GM23338 (cell line): ENCODE measurements around the gene ANKRD37. TPM values are rescaled to one million over a fixed set of nuclear protein-coding genes. Genes with fewer than 3 reads are reported as not detected.

Experiments
- polyA plus RNA-seq: library from polyadenylated mRNA; unstranded; fragments of >200 nt; fragmentation: Nextera tagmentation; extraction: Ambion mirVana; gene quantifications from 2 replicates; pipeline ENCODE4 v1.2.1, GENCODE V29; 2016
- small RNA-seq: library from RNA; depleted of rRNA; stranded (forward); fragments of <200 nt; gene quantifications from one replicate; pipeline ENCODE3, GENCODE V24; 2014; ENCODE audit warnings: low replicate concordance
- total RNA-seq: library from RNA; depleted of rRNA; stranded (reverse); fragments of >200 nt; shearing (Covaris generic); gene quantifications from 2 replicates; pipeline ENCODE4 v1.2.3, GENCODE V29; 2014; rRNA removed

ANKRD37 gene
- total and polyA plus RNA-seq, 2 experiments from 2014 or later, result 1.8 to 4.9 TPM

Small RNA genes within 50 kb of the gene (small RNA-seq; reads per million reads assigned to genes)
- gene RF00019, result not detected

Other genes with a start within 250 kb of the ANKRD37 start
- 37.7 and 38.4 TPM in 2 replicates for gene CFAP97, start 192.8 kb upstream of the ANKRD37 start, total RNA-seq
- 59.2 and 73.3 TPM in 2 replicates for gene CFAP97, start 192.8 kb upstream of the ANKRD37 start, polyA plus RNA-seq
- 17.7 and 25.0 TPM in 2 replicates for gene SNX25, start 187.2 kb upstream of the ANKRD37 start, total RNA-seq
- 6.9 TPM in 2 replicates for gene SNX25, start 187.2 kb upstream of the ANKRD37 start, polyA plus RNA-seq
- gene LRP2BP, start 917 bp upstream of the ANKRD37 start, total RNA-seq, result 0.28 and 0.70 TPM in 2 replicates
- 1.7 and 1.8 TPM in 2 replicates for gene LRP2BP, start 917 bp upstream of the ANKRD37 start, polyA plus RNA-seq
- 29.0 and 30.7 TPM in 2 replicates for gene UFSP2, start 29.1 kb downstream of the ANKRD37 start, total RNA-seq
- gene UFSP2, start 29.1 kb downstream of the ANKRD37 start, polyA plus RNA-seq, result 53.0 and 55.9 TPM in 2 replicates
- gene CCDC110, start 74.9 kb downstream of the ANKRD37 start, total RNA-seq, result 0.97 and 5.4 TPM in 2 replicates
- gene CCDC110, start 74.9 kb downstream of the ANKRD37 start, polyA plus RNA-seq, result 3.9 and 6.7 TPM in 2 replicates
- 18.0 and 19.5 TPM in 2 replicates for gene PDLIM3, start 138.7 kb downstream of the ANKRD37 start, total RNA-seq
- 8.3 and 8.5 TPM in 2 replicates for gene PDLIM3, start 138.7 kb downstream of the ANKRD37 start, polyA plus RNA-seq